Fibroblast of skin of scalp (primary cell): Measurements from ENCODE around the gene CANT1.
"Not testable (repeated sequence)": the region's sequence is repeated elsewhere in the genome, so short reads cannot be mapped to it uniquely, and the experiment has no call there.

Experiments used
- DNase-seq: peaks from one replicate; pipeline ENCODE4 v3.0.0-alpha.2; 2013

Gene CANT1

GRCh38 chr17:78956254-78956653 lies 53.3 kb downstream of the CANT1 start:
- DNase-seq = no peak

GRCh38 chr17:78954684-78955083 lies 54.9 kb downstream of the CANT1 start:
- no peak for DNase-seq

GRCh38 chr17:78953356-78954350 lies 55.9 kb downstream of the CANT1 start:
- DNase-seq = peak; percentile 39

GRCh38 chr17:78952706-78953105 lies 56.9 kb downstream of the CANT1 start:
- no peak for DNase-seq

GRCh38 chr17:78951967-78952551 lies 57.5 kb downstream of the CANT1 start:
- peak; percentile 32 for DNase-seq

- DNase-seq = no peak
Measured at GRCh38 chr17:78950870-78951269, 58.7 kb downstream of the CANT1 start.

- DNase-seq = no peak
Measured at GRCh38 chr17:78947235-78948149, 62.1 kb downstream of the CANT1 start.

- DNase-seq = no peak
Measured at GRCh38 chr17:78946631-78947030, 62.9 kb downstream of the CANT1 start.

GRCh38 chr17:78946131-78946530 lies 63.4 kb downstream of the CANT1 start:
- DNase-seq = no peak

- not testable (repeated sequence) for DNase-seq
Measured at GRCh38 chr17:78945455-78945854, 64.1 kb downstream of the CANT1 start.

GRCh38 chr17:78944956-78945355 lies 64.6 kb downstream of the CANT1 start:
- DNase-seq = no peak

GRCh38 chr17:78944026-78944425 lies 65.5 kb downstream of the CANT1 start:
- DNase-seq = no peak
